Neutrophil (primary cell): Measurements from ENCODE around the gene TTC7B.

ENCODE experiments used
- H3K27ac ChIP-seq: fragments of 200-600 bp; sonication (generic); 2 replicates; pipeline ENCODE4 v1.5.1; 2016; ENCODE audit warnings: mild to moderate bottlenecking, moderate library complexity
- H3K27me3 ChIP-seq: fragments of 200-600 bp; sonication (generic); 2 replicates; pipeline ENCODE4 v1.6.0; 2016; ENCODE audit warnings: mild to moderate bottlenecking
- H3K36me3 ChIP-seq: fragments of 200-600 bp; sonication (generic); 2 replicates; pipeline ENCODE4 v1.5.1; 2017
- H3K4me1 ChIP-seq, 2 experiments: fragments of 200-600 bp in 1 of 2; sonication (generic) in 1 of 2; 1 replicate in 1 of 2; 2 replicates in 1 of 2; pipeline versions ENCODE4 v1.5.1 to v1.6.1; 2013 to 2016; ENCODE audit warnings: low read depth in 1 of 2, low read length in 1 of 2, mild to moderate bottlenecking in 1 of 2, moderate library complexity in 1 of 2; ENCODE audit not compliant: control insufficient read depth in 1 of 2, insufficient read depth in 1 of 2
- H3K4me3 ChIP-seq, 2 experiments: fragments of 200-600 bp in 1 of 2; sonication (generic) in 1 of 2; 1 replicate in 1 of 2; 2 replicates in 1 of 2; pipeline ENCODE4 v1.5.1; 2013 to 2016; ENCODE audit warnings: low read depth in 1 of 2, low read length in 1 of 2, mild to moderate bottlenecking in 1 of 2, moderate library complexity in 1 of 2
- H3K9me3 ChIP-seq: fragments of 200-600 bp; sonication (generic); 2 replicates; pipeline ENCODE4 v1.5.1; 2016
- CTCF ChIP-seq: fragments of 200-600 bp; sonication (generic); IDR thresholded peaks from 2 replicates; pipeline ENCODE4 v1.5.1; 2016; ENCODE audit warnings: antibody characterized with exemption

The TTC7B gene

DNA sequence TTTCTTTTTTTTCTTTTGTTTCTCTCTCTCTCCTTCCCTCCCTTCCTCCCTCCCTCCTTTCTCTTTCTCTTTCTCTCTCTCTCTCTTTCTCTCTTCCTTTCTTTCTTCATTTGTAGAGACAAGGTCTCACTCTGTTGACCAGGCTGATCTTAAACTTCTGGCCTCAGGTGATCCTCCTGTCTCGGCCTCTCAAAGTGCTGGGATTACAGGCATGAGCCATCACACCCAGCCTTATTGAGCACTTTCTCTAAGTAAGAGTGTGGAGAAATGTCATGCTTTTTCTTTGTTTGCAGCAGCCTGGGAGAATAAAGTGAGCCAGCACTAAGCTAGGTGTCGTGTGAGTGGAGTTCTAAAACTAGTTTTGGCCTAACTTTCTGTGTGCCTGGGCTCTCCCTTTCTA is 74.0 kb downstream of the TTC7B start:
- TF ChIP-seq CTCF: no peak
- H3K4me3 ChIP-seq: no peak overlapping the region
- H3K36me3 ChIP-seq: no peaks in the 10 kb centered on the region
- no peaks in the 10 kb centered on the region for H3K27me3 ChIP-seq
- H3K9me3 ChIP-seq: no peaks in the 10 kb centered on the region
- peaks cover 26 to 37% of the 10 kb centered on the region in 2 experiments for H3K4me1 ChIP-seq
- no peak overlapping the region for H3K27ac ChIP-seq

DNA sequence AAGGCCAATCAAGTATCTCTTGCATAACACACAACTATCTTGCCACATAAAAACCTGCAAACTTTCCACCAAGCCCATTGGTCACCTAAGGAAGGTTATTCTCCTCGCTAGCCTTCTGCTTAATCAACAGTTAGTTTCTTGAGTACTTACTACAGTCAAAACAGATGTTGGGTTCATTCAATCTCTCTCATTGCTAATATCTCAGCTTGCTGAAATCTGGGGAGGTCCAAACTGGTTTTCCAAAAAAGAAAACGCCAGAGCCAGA is 74.6 kb downstream of the TTC7B start:
- H3K4me1 ChIP-seq: peaks cover 26 to 37% of the 10 kb centered on the region in 2 experiments
- H3K9me3 ChIP-seq: no peaks in the 10 kb centered on the region
- H3K27me3 ChIP-seq: no peaks in the 10 kb centered on the region
- no peak overlapping the region for H3K4me3 ChIP-seq
- H3K36me3 ChIP-seq: no peaks in the 10 kb centered on the region
- TF ChIP-seq CTCF: no peak
- no peak overlapping the region for H3K27ac ChIP-seq

GRCh38 chr14:90740946-90741681 is 75.1 kb downstream of the TTC7B start:
- H3K4me1 ChIP-seq: peaks cover 26 to 37% of the 10 kb centered on the region in 2 experiments
- TF ChIP-seq CTCF: no peak
- H3K27me3 ChIP-seq: no peaks in the 10 kb centered on the region
- no peaks in the 10 kb centered on the region for H3K36me3 ChIP-seq
- no peak overlapping the region for H3K27ac ChIP-seq
- no peaks in the 10 kb centered on the region for H3K9me3 ChIP-seq
- H3K4me3 ChIP-seq: no peak overlapping the region

- Histone ChIP-seq H3K27me3 (no peaks in the 10 kb centered on the region), H3K36me3 (no peaks in the 10 kb centered on the region), H3K9me3 (no peaks in the 10 kb centered on the region), H3K27ac (no peak overlapping the region), H3K4me3 (no peak overlapping the region), H3K4me1 (peaks cover 26 to 37% of the 10 kb centered on the region in 2 experiments)
- no peak for TF ChIP-seq CTCF
Observed at GRCh38 chr14:90740081-90740480, 76.1 kb downstream of the TTC7B start.

- Histone ChIP-seq H3K4me1 (peaks cover 26 to 38% of the 10 kb centered on the region in 2 experiments), H3K9me3 (no peaks in the 10 kb centered on the region), H3K27ac (peak overlapping the region; percentile 55), H3K27me3 (no peaks in the 10 kb centered on the region), H3K4me3 (no peak overlapping the region), H3K36me3 (no peaks in the 10 kb centered on the region)
- no peak for TF ChIP-seq CTCF
Observed at GRCh38 chr14:90739318-90740068, 76.7 kb downstream of the TTC7B start.
